CD4-positive, alpha-beta T cell treated with Interleukin-2 at 100 ng/mL for 4 hours (primary cell): ENCODE measurements around the gene HNRNPH1.

Experiments used
- DNase-seq: peaks from one replicate; pipeline ENCODE4 v3.0.0-alpha.2; 2020; ENCODE audit warnings: low spot score

The HNRNPH1 gene

DNA sequence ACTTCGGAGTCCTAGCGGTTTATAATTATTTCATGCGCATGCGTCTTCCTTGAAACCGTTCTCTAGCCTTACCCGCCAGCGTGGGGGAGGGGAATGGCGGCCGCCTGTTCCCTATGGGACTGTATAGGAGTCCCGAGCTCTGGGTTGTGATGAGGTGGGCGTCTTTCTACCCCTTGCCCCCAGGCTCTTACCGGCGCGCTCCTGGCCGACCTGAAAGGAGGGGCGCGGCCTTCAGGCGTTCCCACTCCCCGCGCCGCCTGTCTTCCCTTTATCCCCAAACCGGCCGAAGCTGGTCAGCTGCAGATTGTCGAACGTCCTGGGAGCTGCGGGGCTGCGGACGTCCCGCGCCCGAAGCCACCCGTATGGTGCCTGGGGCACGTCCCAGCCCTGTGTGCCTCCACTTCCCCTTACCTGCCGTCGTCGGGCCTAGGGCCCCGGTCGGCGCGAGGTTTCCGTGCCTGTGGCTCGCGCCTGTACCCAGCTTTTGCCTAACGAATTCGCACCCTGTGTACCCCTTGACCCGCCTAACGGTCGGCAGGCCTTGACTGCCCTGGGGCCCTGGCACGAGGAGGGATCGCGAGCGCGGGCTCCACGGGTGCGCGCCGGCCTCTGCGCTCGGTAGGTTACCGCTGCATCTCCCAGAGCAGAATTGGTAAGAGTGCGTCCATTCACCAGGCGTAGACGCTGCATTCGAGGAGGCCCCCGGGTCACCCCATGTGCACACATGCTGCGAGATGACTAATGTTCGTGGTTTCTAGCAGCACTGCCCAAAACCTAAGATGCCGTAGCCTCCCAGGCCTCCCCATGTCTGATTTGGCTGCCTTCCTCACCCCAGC lies 653 bp upstream of the HNRNPH1 start:
- DNase-seq: peak; percentile 64

DNA sequence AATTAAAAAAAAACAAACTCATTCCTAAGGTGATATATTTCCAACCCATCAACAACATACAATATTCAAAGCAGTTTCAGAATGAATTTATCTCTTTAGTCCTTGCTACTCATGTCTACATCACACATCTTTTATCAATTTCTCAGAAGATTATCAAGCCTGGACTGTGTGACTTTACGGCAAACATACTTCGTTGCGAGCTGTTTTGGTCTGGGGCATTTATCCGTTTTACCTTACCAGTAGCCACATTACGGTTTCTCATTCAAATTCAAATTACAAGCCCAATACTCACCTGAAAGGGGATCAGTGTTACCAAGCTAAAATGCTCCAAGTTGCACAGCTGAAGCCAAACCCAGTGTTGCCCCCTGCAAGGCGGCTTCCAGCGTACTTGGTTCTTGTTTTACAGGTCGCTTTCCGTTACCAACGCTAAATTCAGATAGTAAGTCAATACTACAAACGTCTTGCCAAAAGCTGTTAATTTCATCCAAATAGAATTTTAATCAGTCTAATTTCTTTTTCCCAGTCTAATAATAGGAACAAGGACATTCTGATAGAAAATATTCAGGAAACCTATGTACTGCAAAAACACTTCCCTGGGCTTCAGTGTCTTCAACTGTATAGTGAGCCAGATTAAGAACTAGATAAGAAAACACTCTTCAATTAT lies 1.8 kb downstream of the HNRNPH1 start:
- DNase-seq: no peak

DNA sequence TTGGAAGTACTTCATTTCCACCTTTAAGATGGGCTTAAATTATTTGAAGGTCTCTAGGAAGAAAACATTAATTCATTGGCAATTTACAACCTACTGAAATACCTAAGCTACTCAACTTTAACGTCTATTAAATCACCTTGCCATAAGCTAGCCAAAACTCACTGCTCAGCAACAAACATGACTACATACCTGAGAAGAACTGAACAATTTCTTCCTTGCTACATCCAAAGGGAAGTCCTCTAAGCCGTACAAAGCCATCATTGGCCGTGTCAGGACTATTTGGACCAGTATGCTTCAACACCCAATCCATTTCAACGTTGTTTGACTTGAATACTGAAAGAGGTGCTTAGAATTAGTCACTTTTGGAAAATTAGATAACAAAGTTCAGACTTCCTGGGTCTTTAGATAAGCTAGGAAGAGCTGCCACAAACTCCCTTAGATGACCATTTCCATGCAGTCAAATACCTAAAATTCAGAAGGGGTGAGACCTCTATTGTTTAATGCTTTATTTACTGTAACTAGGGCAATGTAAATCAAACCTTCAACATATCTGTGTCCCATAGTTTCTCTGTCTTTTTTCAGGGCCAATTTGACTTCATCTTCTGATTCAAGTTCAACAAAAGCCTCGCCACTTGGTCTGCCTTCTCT lies 2.6 kb downstream of the HNRNPH1 start:
- DNase-seq: no peak

DNA sequence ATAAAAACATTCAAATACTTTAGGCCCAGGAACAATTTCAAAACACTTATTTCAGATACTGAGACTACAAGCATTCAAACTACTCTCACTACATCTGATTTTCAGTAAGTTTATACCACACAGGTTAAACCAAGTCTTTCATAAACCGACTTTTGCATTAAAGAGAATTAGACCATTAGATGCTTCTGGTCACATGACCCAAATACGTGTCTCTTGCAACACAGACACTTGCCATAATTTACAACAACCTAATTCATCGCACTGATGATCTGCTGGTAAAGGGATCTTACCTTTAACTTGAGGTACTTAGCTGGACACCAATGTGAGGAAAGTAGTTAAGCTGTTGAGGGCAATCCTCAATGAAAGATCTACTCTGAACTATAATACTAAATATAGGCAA lies 3.2 kb downstream of the HNRNPH1 start:
- DNase-seq: no peak

DNA sequence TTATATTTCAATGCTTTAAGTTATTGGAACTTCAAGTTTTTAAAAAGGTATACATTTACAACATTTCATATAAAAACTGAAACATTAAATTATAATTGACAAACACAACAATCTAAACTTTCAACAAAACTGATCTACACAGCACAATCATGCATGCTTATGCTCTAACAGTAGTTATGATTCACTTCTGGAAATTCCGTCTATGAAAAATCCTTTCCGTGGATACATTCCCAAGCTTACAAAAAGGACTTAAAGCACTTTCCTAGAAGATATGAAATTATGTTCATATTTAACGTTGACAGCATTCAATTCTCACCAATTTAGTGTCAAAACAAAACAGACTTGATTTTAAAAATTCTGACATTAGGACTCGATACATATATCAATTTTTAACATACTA lies 3.7 kb downstream of the HNRNPH1 start:
- no peak for DNase-seq

DNA sequence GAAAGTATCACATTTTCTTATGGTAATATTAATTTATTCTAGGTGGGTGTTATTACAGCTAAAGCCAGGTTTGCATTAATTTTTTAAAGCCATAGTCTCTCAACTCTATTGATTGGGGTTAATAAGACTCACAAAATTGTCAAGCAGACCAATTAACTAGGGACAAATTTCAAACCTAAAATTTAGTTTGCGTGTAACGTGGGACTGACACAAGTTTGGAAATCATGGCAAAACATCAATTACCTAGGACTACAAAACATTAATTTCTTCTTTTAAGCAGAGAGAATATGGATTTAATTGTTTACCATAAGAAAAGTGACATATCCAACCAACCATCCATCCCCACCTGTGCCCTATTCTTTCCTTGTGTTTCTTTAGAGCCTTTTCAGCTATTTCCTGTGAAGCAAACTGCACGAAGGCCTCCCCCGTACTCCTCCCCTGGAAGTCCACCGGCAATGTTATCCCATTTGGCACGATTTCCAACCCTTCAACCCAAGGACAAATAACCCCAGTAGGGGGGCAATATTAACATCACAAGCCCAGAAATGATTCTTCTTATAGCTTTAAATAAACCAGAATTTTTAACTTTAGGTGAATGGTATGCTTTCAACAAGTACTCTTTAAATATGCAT lies 4.4 kb downstream of the HNRNPH1 start:
- DNase-seq: no peak

DNA sequence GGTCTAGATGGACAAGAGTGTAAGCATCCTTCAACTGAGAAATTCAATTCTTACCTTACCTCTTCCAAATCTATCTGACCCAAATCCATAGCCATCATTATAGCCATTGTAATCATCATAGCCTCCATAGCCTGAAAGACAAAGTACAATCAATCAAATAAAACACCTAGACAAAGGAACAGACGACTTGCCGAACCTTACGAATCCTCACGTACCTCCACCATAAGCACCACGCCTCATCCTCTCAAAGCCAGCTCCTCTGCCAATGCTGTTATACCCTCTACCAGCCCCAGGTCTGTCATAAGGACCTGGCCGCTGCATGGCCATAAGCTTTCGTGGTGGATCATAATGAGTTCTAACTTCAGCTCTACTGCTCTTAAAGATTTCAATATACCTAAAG lies 5.5 kb downstream of the HNRNPH1 start:
- no peak for DNase-seq

DNA sequence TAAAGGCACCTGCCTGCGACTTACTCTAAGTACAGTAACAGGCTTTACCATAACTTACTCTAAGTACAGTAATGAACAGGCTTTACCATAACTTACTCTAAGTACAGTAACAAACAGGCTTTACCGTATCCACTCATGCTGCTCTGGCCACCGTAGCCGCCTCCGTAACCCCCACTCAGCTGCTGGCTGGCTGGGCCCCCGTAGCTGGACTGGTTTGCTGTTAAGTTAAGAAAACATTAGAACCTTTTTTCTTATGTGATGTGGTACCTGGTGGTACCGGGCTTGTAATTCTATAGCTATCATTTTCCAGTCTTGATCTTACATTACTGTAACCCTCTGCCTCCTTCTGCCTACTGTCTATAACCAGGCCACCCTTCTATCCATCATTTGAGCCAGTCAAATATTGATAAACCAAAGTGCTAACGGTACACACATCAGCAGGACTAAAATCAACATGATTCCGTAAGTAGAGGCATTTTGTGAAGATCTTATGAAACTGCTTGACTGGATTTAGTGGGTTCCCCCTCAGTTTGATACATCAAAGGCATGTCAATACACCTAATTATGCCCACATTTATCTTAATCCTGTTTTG lies 7.4 kb downstream of the HNRNPH1 start:
- DNase-seq: no peak

DNA sequence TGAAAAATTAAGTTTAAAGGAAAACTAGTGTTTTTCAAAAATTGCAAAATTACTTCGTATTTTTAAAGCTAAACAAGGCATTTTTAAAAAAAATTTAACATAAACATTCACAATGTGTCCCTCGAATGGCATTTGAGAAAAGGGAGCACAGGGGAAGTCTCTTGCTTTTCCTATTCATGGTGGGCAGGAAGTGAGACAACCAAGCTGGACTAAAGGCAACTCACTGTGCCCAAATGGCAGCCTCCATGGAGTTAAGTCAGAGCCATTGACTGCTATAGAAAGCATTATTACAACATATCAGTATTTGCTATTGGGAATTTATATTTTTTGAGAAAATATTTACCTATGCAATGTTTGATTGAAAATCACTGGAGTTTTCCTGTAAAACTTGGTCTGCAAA lies 8.3 kb downstream of the HNRNPH1 start:
- no peak for DNase-seq

DNA sequence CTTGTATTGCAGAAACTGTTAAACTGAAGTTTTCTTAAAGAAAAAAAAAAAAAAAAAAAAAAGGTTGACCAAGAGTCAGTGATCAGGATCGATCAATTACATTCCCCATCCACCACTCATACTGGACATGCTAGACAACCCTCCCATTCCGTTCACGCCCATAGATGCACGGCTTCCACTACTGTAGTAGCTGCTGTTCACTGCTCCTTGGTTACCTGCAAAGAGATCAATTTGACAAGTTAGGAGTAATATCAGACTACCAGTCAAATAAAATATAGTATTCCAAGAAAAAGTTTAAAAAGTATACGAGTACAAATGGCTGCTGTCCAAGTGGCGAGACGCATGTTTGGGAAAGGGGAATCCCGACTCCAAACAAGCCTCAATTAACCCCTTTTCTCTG lies 8.7 kb downstream of the HNRNPH1 start:
- no peak for DNase-seq

DNA sequence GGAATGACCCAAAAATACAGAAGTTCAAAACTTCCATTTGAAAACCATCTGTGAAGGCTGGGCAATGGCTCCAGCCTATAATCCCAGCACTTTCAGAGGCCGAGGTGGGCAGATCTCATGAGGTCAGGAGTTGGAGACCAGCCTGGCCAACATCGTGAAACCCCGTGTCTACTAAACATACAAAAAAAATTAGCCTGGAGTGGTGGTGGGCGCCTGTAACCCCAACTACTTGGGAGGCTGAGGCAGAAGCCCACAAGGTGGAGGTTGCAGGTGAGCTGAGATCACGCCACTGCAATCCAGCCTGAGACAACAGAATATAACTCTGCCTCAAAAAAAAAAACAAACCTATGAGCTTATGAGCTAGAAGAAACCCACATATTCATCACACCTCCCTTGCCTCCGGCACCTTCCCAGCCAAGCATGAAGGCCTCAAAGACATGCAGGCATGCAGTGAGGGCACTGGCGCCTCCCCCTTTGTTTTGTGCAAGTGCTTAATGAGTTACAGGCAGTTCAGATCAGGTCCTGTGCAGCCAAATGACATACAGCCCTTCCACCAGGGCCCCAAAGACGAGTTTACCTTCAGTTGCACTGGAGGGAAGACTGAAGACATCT lies 9.9 kb downstream of the HNRNPH1 start:
- no peak for DNase-seq

DNA sequence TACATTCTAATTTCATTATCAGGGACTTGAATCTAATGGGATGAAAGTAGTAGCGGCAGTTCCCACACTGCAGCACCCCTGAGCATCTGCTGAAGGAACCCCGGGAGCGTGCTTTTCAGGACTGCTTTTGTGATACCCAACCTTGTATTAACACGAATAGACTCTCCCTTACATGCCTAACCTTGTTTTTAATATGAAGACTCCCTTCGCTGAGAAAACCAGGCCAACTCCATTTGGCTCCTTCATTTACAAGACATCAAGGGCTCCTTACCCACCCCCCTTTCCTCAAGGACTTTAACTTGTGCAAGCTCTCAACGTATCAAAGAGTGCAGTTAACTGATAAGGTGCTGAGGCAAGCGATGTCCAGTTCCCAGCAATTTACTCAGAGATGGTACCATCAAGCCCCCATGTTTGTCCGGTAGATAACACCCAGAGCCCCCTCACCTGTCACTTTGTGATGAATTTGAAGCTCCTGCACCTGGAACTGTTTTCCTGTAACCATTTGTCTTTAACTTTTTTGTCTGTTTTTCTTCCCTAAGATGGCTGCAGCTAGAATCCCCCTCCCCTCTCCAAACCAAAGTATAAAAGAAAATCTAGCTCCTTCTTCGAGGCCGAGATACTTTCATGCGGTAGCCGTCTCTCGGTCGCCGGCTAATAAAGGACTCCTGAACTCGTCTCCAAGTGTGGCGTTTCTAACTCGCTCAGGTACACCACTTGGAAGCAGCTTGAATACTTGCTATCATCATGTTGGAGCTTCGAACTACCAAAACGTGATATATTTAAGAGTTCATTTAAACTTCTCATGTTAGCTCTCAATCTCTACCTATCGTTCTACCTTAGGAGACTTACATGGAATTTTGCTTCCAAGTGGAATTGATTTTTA lies 10.7 kb downstream of the HNRNPH1 start:
- DNase-seq: no peak

DNA sequence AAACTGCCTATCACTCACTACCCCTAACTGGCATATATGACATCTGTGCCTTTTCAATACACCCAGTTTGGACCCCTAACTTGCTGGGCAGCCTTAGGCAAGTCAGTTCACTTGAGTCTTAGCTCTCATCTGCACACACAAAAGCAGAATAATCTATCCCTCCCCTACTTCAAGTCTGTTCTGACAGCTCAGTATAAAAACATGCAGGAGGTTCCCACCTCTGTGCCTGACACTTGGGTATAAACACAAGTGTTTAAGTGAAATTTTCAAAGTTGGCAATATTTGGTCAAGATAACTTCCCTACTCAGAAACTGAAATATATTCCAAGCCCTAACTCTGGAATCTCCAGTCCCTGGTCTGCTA lies 12.6 kb downstream of the HNRNPH1 start:
- DNase-seq: no peak

DNA sequence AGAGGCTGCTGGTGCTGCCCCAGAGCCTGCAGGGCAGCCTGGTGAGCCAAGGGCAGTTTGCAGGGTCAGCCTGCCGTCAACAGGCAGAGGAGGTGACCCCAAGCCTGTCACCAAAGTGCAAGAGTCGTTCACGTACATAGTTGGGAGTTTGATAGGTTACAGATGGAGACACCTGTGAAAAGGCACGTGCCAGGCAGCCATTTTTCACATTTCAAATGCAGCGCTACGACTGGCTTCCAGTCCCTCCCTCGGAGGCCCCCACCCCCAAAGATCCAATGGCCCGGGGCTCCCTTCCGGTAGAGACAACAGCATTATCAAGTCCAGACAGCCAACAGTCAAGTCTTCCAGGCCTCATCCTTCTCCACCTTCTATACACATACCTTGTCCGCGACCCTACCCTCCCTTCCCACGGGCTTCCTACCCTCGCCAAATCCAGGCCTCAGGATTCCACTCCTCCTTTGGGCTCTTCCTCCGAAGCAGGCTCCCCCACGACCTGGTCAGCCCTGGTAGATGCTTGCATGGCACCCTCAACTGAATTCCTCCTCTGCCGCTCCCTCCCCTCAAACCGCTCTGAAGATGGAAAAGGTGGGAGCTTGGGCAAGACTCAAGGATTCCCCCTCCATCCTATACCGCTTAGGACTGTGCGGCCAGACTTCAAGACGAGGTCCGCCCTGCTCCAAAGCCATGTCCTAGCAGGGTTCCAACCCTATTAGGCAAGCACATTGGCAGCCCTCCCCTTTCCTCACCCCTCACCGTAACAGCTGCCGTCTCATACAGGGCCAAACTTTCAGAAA lies 13.2 kb downstream of the HNRNPH1 start:
- no peak for DNase-seq

DNA sequence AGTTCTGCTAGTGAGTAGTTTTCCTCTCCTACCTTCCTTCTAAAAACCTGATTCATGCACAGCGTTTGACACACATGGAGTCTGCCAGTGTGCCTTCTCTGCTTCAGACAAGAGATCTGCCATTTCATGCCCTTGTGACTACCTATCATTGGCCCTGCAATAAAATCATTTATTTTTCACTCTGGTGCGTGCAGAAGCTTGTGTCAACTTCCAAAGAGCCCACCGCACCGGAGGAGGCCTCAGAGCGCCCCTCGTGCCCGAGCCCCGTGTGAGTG lies 13.7 kb downstream of the HNRNPH1 start:
- DNase-seq: no peak

DNA sequence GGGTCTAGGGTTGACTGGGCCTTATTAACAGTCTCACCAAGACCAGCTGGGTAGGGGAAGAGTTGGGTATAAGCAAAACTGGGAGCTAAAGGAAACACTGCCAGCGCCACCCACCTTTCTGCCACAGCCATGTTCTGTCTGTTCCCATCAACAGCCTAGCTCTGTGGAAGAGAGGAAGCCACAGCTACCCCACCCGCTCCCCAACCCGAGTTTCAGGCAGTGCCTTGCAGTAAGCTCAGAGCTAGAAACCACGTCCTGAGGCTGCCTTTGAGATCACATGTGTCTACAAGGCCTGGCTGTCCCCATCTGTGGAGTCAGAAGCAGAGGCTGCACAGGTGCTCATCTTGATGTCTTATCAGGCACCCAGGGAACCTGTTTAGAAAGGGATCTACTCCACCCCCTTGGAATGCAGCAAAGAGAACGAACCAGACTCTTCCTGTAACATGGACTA lies 15.3 kb downstream of the HNRNPH1 start:
- peak; percentile 38 for DNase-seq

DNA sequence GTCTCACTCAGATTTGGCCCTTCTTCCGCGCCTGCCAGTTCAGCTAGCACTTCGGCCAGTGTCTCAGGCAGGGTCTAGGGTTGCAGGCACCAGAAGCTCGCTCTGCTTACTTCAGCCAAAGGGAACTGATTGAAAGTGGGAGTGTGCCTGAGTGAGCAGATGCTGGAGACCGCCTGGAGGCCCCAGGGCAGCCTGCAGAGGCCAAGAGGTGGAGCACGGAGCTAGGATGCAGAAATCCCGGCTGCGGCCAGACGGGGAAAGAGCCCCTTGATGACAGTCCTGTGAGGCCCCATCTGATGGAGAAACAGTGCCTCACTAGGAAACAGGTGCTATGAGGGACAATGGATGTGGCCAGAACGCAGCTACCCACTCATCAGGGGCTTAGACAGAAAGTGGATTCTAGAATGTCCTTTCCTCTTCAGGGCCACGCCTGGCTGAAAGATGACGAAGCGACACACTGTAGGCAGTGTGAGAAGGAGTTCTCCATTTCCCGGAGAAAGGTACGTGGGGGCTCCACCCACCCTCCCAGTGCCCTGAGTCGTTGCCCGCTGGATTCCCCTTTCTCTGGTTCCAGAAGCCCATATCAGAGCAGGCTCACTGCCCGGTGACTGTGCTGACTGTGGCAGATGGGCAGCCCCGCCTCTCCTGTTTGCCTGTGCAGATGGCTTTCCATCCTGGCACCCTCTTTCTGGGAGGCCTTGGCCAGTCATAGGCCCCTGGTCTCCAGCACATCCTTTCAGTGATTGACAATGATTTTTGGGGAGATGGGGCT lies 16.1 kb downstream of the HNRNPH1 start:
- no peak for DNase-seq

DNA sequence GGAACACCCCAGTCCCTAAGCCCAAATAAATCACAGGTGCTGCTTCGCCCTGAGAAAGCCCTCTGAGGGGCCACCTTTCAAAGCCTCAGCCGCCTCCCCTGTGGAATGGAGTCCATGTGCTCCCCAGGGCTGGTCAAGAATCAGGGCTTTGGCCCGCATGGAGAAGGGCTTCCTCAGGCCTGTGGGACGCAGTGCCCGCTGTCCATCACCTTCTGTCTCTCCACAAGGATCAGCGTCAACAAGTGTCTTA lies 16.6 kb downstream of the HNRNPH1 start:
- no peak for DNase-seq

DNA sequence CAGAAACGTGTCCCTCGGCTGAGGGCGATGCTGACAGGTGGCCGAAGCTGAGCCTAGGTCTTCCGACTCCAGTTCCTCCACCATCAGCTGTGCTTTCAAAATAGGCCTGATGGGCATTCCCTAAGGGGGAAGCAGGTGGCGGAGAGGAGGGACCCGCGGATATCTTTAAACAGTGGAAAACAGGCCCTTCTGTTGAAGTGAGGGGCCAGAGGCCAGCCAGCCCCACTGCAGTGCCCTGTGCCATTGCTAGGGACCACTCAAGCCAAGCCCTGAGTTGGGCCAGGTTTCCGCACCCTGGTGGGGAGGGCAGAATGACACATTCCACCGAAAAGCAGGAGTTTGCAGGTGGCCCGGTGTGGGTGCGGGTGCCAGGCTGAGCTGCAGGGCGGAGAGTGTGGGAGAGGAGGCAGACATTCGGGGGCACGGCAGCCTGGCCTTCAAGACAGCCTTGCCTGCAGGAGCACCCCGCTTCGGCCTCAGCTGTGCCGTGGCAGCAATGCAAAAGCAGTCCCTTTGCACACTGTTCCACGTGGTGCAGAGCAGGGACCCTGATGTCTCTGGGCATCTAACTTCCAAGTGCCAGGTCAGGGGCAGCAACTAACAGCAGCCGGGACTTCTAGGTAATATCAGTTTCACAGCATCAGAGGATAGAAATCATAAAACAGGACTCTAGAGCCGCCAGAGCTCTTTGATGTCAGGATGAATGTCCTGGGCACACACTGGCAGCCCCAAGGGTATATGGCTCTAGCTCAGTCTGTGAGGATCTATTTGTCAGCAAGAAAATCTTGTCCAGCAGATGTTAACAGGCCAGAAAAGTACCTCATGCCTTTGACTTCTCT lies 17.2 kb downstream of the HNRNPH1 start:
- DNase-seq: no peak
